NB4 (cell line): ENCODE data around the gene RFXAP.

Experiments
- CTCF ChIP-seq: IDR thresholded peaks from one replicate; pipeline ENCODE4 v1.5.1; 2012; ENCODE audit warnings: low read depth, low read length
- MAX ChIP-seq: IDR thresholded peaks from 2 replicates; pipeline ENCODE4 v1.6.1; 2011; ENCODE audit warnings: low read depth, low read length
- MYC ChIP-seq: IDR thresholded peaks from 2 replicates; pipeline ENCODE4 v1.6.1; 2011; ENCODE audit warnings: low read depth, low read length
- POLR2A ChIP-seq: IDR thresholded peaks from 2 replicates; pipeline ENCODE4 v1.6.1; 2011; ENCODE audit warnings: mild to moderate bottlenecking; ENCODE audit not compliant: insufficient read length; ENCODE audit errors: extremely low read depth

GRCh38 chr13:36807616-36808015 is 11.4 kb upstream of the RFXAP start:
- TF ChIP-seq CTCF: no peak
- no peak for TF ChIP-seq POLR2A
- TF ChIP-seq MAX: no peak
- no peak for TF ChIP-seq MYC
